Choroid plexus epithelial cell (primary cell): ENCODE results near the gene FRMD5.

Experiments used
- DNase-seq: peaks from one replicate; pipeline ENCODE4 v3.0.0-alpha.2; 2010; ENCODE audit warnings: low read depth
- H3K4me3 ChIP-seq: 2 replicates; pipeline ENCODE4 v1.5.1; 2011; ENCODE audit warnings: low read depth, mild to moderate bottlenecking, control low read depth, low read length, moderate library complexity
- CTCF ChIP-seq: conservative IDR thresholded peaks from 2 replicates; pipeline ENCODE4 v1.5.1; 2011; ENCODE audit warnings: low read depth, mild to moderate bottlenecking, control low read depth, inconsistent platforms, low read length, moderate library complexity

Gene FRMD5

GRCh38 chr15:43953402-43953801, 241.7 kb downstream of the FRMD5 start:
- H3K4me3 ChIP-seq, result no peak overlapping the region
- TF ChIP-seq CTCF, result no peak
- DNase-seq, result no peak

- DNase-seq, result no peak
- no peak for TF ChIP-seq CTCF
- no peak overlapping the region for H3K4me3 ChIP-seq
Measured at GRCh38 chr15:43950531-43950930, 244.5 kb downstream of the FRMD5 start.

- TF ChIP-seq CTCF, result no peak
- H3K4me3 ChIP-seq, result no peak overlapping the region
- DNase-seq, result no peak
Measured at GRCh38 chr15:43948691-43949325, 246.3 kb downstream of the FRMD5 start.

- no peak for TF ChIP-seq CTCF
- DNase-seq, result no peak
- H3K4me3 ChIP-seq, result no peak overlapping the region
Measured at GRCh38 chr15:43943511-43943910, 251.6 kb downstream of the FRMD5 start.

- no peak overlapping the region for H3K4me3 ChIP-seq
- no peak for DNase-seq
- no peak for TF ChIP-seq CTCF
Measured at GRCh38 chr15:43942194-43942593, 252.9 kb downstream of the FRMD5 start.

- H3K4me3 ChIP-seq, result no peak overlapping the region
- DNase-seq, result no peak
- TF ChIP-seq CTCF, result no peak
Measured at GRCh38 chr15:43941555-43941954, 253.5 kb downstream of the FRMD5 start.

- H3K4me3 ChIP-seq, result no peak overlapping the region
- no peak for TF ChIP-seq CTCF
- DNase-seq, result no peak
Measured at GRCh38 chr15:43941071-43941470, 254.0 kb downstream of the FRMD5 start.
